HepG2 (cell line): ENCODE data around the gene RPS28. TPM values are rescaled to one million over a fixed set of nuclear protein-coding genes. Genes with fewer than 3 reads are reported as not detected.

Experiments
- BCLAF1 ChIP-seq: fragments of 450-650 bp; IDR thresholded peaks from 2 replicates; pipeline ENCODE4 v1.6.1; 2017; ENCODE audit warnings: mild to moderate bottlenecking
- ERF ChIP-seq: IDR thresholded peaks from 2 replicates; pipeline ENCODE4 v1.6.1; 2018; ENCODE audit warnings: missing biosample characterization, missing genetic modification reagents
- FOXA3 ChIP-seq: IDR thresholded peaks from 2 replicates; pipeline ENCODE4 v1.6.1; 2016; ENCODE audit warnings: missing genetic modification reagents, missing compliant biosample characterization
- FUBP1 ChIP-seq: sonication (generic); formaldehyde crosslinking; IDR thresholded peaks from 2 replicates; pipeline ENCODE4 v1.5.1; 2020; ENCODE audit warnings: missing genetic modification reagents, mild to moderate bottlenecking, borderline replicate concordance
- KAT8 ChIP-seq: IDR thresholded peaks from 2 replicates; pipeline ENCODE4 v1.6.1; 2016; ENCODE audit warnings: missing genetic modification reagents, missing compliant biosample characterization
- KMT2A ChIP-seq: sonication (generic); formaldehyde crosslinking; IDR thresholded peaks from 2 replicates; pipeline ENCODE4 v1.4.0; 2020; ENCODE audit warnings: missing genetic modification reagents
- MZF1 ChIP-seq: sonication (generic); formaldehyde crosslinking; IDR thresholded peaks from 2 replicates; pipeline ENCODE4 v1.8.1; 2023; ENCODE audit warnings: mild to moderate bottlenecking, missing genetic modification reagents, borderline replicate concordance
- NCOA2 ChIP-seq: sonication (generic); formaldehyde crosslinking; IDR thresholded peaks from 2 replicates; pipeline ENCODE4 v1.8.0; 2022; ENCODE audit warnings: inconsistent platforms
- NFE2 ChIP-seq: sonication (generic); formaldehyde crosslinking; IDR thresholded peaks from 2 replicates; pipeline ENCODE4 v1.4.0; 2020; ENCODE audit warnings: missing genetic modification reagents
- NR2C2 ChIP-seq: sonication (generic); formaldehyde crosslinking; IDR thresholded peaks from 2 replicates; pipeline ENCODE4 v1.4.0; 2020; ENCODE audit warnings: missing genetic modification reagents, mild to moderate bottlenecking, moderate library complexity, borderline replicate concordance
- RBAK ChIP-seq: sonication (generic); formaldehyde crosslinking; IDR thresholded peaks from 2 replicates; pipeline ENCODE4 v1.5.1; 2020; ENCODE audit warnings: mild to moderate bottlenecking, missing genetic modification reagents
- REST ChIP-seq, 2 experiments: IDR thresholded peaks; 2 replicates each; pipeline ENCODE4 v1.6.1; 2011 to 2012; ENCODE audit warnings: low read length in 2 of 2, borderline replicate concordance in 1 of 2, low read depth in 1 of 2, mild to moderate bottlenecking in 1 of 2, moderate library complexity in 1 of 2
- SALL2 ChIP-seq: sonication (generic); formaldehyde crosslinking; IDR thresholded peaks from 2 replicates; pipeline ENCODE4 v1.8.1; 2023; ENCODE audit warnings: mild to moderate bottlenecking, missing genetic modification reagents, inconsistent platforms
- SP1 ChIP-seq, 2 experiments: fragments of 450-650 bp in 1 of 2; sonication (generic) in 1 of 2; formaldehyde crosslinking in 1 of 2; IDR thresholded peaks; 2 replicates each; pipeline versions ENCODE4 v1.4.0 to v1.6.1; 2016 to 2020; ENCODE audit warnings: missing genetic modification reagents in 1 of 2
- SSRP1 ChIP-seq: IDR thresholded peaks from 2 replicates; pipeline ENCODE4 v1.6.1; 2016; ENCODE audit warnings: control low read depth
- TBX3 ChIP-seq: fragments of 450-650 bp; IDR thresholded peaks from 2 replicates; pipeline ENCODE4 v1.6.1; 2017; ENCODE audit warnings: antibody characterized with exemption, mild to moderate bottlenecking, inconsistent platforms, borderline replicate concordance
- ZKSCAN8 ChIP-seq: IDR thresholded peaks from 2 replicates; pipeline ENCODE4 v1.6.1; 2016; ENCODE audit warnings: borderline replicate concordance, missing genetic modification reagents, missing compliant biosample characterization
- ZNF441 ChIP-seq: sonication (generic); formaldehyde crosslinking; IDR thresholded peaks from 2 replicates; pipeline ENCODE4 v1.7.0; 2021; ENCODE audit warnings: missing genetic modification reagents, borderline replicate concordance
- ZNF552 ChIP-seq: sonication (generic); formaldehyde crosslinking; IDR thresholded peaks from 2 replicates; pipeline ENCODE4 v1.9.0; 2022; ENCODE audit warnings: missing genetic modification reagents, mild to moderate bottlenecking, borderline replicate concordance
- ZNF768 ChIP-seq: sonication (generic); formaldehyde crosslinking; IDR thresholded peaks from 2 replicates; pipeline ENCODE4 v1.4.0; 2020; ENCODE audit warnings: missing genetic modification reagents
- polyA plus RNA-seq, 8 experiments: library from polyadenylated mRNA; depleted of rRNA in 3 of 8; stranded (reverse) in 7 of 8; unstranded in 1 of 8; fragments of >200 nt; fragmentation: Illumina TruSeq in 4 of 8; extraction: Trizol in 4 of 8; gene quantifications; 2 replicates each; pipeline versions ENCODE4 v1.2.1 to v1.2.3, GENCODE V29; 2011 to 2016; ENCODE audit warnings: low read depth in 4 of 8, missing spikeins in 1 of 8, mixed read lengths in 1 of 8; ENCODE audit not compliant: insufficient read depth in 1 of 8
- total RNA-seq, 5 experiments: library from RNA; depleted of rRNA; stranded (reverse); fragments of >200 nt; fragmentation: Illumina TruSeq; extraction: Trizol; gene quantifications; 2 replicates each; pipeline ENCODE4 v1.2.3, GENCODE V29; 2016; ENCODE audit warnings: low read depth in 1 of 5

RPS28 gene
- total and polyA plus RNA-seq, 2 of the 13 experiments (the other 11 are each of a cell fraction or from before 2014, with no cell fraction given), result 281 to 545 TPM

- TF ChIP-seq REST (IDR thresholded peaks at IDR 0.05; ENCODE audit: borderline replicate concordance in 1 of 2, low read depth in 1 of 2, low read length in 2 of 2), result peak in 1 of 2 experiments; percentile 59; a peak in 1 of 4 replicates
- TF ChIP-seq FUBP1, result no peak
- no peak for TF ChIP-seq NFE2 (CRISPR knock-in tag)
- TF ChIP-seq KAT8, result peak; percentile 96
- TF ChIP-seq NCOA2 (CRISPR knock-in tag), result peak; percentile 47
- TF ChIP-seq RBAK (CRISPR knock-in tag), result no peak
- no peak for TF ChIP-seq BCLAF1
- TF ChIP-seq ZKSCAN8 (CRISPR knock-in tag), result 0 out of 2 replicates have a peak, but pooled peaks have one; percentile 29
- TF ChIP-seq ERF, result peak; percentile 79; the same call in 1 of the 2 replicates
- TF ChIP-seq TBX3, result no peak
- TF ChIP-seq SSRP1, result no peak
- TF ChIP-seq ZNF768 (CRISPR knock-in tag), result 0 out of 2 replicates have a peak, but pooled peaks have one; percentile 48
- 0 out of 2 replicates have a peak, but pooled peaks have one; percentile 63 for TF ChIP-seq ZNF441 (CRISPR knock-in tag)
- peak; percentile 66; the same call in 1 of the 2 replicates for TF ChIP-seq NR2C2 (CRISPR knock-in tag)
- peak; percentile 91; the same call in 1 of the 2 replicates for TF ChIP-seq SALL2
- TF ChIP-seq SP1 (IDR thresholded peaks at IDR 0.05), result no peak
- peak; percentile 95 for TF ChIP-seq SP1 (CRISPR knock-in tag; IDR thresholded peaks at IDR 0.05)
- peak; percentile 69; the same call in 1 of the 2 replicates for TF ChIP-seq KMT2A
- TF ChIP-seq MZF1 (CRISPR knock-in tag), result no peak
- peak; percentile 90 for TF ChIP-seq ZNF552 (CRISPR knock-in tag)
- peak; percentile 65 for TF ChIP-seq FOXA3 (CRISPR knock-in tag)
These were observed at the start of gene RPS28, which contains the start of gene NDUFA7 (continued) for GRCh38 chr19:8321067-8321985.
